HK-2 (cell line): Measurements from ENCODE around the gene FASTK.
"Not testable (repeated sequence)": the region's sequence is repeated elsewhere in the genome, so short reads cannot be mapped to it uniquely, and the experiment has no call there.

Experiments used
- DNase-seq: peaks from one replicate; pipeline ENCODE4 v3.0.0-alpha.2; 2018; ENCODE audit not compliant: unreplicated experiment

Gene FASTK

GRCh38 chr7:151047976-151048815 is 32.4 kb downstream of the FASTK start, which contains the start of gene ASIC3:
ASIC3 (plus strand) TSS chr7:151048531; CDS start chr7:151048886, 355 bp downstream.
- no peak for DNase-seq

GRCh38 chr7:151046603-151047573 is 33.7 kb downstream of the FASTK start:
- DNase-seq: no peak

DNA sequence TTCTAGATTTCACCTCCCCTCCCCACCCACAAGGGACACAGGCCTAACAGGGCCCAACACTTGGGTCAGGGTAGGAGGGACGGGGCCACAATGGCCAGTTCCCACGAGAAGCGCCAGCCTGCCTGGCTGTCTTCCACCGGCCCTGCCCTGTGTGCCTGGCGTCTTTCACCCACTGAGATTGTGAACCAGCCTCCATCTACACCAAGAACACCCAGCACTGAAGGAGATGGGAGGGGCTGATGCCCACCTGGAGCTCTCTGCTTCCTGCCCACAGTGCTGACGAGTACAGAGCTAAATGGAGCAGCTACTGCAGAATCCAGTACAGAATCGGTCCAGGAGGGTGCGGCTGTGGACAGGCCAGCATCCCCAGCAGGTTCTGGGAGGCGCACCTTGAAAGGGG is 34.6 kb downstream of the FASTK start:
- DNase-seq: no peak

- DNase-seq: no peak
Measured at GRCh38 chr7:151045262-151045661, 35.3 kb downstream of the FASTK start.

GRCh38 chr7:151043959-151044358 is 36.6 kb downstream of the FASTK start:
- no peak for DNase-seq

- DNase-seq: not testable (repeated sequence)
Measured at GRCh38 chr7:151043449-151043848, 37.2 kb downstream of the FASTK start.

DNA sequence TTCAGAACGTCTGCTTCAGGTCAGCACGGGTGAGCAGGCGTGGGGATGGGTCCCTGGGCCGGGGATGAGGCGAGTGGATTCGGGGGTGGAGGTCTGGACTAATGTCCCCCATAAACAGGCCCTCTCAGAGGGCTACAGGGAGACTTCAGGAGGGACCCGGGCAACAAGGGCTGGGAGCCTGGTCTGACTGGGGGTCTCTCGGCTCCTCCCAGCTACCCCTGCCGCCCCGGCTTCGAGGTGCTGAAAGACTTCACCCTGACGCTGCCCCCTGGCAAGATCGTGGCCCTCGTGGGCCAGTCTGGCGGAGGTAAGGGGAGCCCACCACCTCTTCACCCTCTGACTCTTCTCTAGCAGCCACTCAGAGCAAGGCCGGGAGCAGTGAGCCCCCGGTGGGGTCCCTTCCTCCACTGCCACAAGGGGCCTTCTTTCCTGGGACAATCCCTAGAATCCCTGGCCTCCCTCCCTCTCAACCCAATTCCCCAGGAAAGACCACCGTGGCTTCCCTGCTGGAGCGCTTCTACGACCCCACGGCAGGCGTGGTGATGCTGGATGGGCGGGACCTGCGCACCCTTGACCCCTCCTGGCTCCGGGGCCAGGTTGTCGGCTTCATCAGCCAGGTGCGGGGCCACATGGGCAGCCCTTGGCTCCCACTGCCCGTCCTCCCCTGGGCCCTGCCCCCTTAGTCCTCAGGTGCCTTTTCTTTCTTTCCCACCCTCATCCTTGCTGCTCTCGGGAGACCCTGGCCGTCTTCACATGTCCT is 39.8 kb downstream of the FASTK start:
- no peak for DNase-seq

DNA sequence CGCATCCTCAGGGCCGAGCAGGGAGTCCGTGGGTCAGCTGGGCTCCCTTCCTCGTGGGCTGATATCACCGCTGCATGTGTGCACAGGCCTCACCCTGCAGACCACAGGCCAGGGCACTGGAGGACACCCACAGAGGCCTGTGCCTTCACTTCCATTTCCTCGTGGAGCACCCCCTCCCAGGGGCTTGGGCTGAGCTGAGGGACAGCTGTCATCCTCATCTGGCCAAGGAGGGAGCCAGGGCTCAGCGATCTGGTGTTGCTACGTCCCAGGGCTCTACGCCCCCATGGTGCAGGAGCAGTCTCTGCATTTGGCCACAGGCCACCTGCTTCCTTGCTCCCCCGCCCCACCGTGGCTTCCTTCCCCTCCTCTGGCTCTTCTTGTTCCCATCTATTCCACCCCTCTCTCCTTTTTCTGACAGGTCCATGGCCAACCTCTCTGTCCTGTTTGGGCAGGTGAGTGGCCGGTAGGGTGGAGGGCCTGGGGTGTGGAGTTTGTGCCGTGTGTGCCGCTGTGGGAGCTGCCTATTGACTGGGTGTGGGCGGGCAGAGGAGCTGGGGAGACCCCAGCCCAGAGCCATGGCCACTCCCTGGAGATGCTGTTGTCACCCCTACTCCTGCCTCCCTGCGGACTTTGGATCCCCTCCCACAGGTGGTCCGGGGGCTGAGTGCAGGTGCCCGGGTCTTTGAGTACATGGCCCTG is 40.6 kb downstream of the FASTK start:
- no peak for DNase-seq

- DNase-seq: peak; percentile 97
Measured at GRCh38 chr7:151038951-151039849, 41.4 kb downstream of the FASTK start.

DNA sequence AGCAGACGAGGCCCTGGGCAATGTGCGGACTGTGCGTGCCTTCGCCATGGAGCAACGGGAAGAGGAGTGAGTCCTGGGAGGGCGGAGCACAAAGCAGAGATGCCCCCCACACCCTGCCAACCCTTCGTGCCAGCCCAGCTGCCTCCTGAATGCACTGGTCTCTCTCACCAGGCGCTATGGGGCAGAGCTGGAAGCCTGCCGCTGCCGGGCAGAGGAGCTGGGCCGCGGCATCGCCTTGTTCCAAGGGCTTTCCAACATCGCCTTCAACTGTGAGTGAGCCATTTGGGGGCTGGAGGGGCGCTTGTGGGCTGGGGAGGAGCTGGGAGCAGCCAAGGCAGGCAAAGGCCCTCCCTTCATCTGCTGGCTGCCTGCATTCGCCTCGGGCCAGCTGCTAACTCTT is 44.7 kb downstream of the FASTK start:
- no peak for DNase-seq

- no peak for DNase-seq
Measured at GRCh38 chr7:151035026-151035717, 45.4 kb downstream of the FASTK start.

DNA sequence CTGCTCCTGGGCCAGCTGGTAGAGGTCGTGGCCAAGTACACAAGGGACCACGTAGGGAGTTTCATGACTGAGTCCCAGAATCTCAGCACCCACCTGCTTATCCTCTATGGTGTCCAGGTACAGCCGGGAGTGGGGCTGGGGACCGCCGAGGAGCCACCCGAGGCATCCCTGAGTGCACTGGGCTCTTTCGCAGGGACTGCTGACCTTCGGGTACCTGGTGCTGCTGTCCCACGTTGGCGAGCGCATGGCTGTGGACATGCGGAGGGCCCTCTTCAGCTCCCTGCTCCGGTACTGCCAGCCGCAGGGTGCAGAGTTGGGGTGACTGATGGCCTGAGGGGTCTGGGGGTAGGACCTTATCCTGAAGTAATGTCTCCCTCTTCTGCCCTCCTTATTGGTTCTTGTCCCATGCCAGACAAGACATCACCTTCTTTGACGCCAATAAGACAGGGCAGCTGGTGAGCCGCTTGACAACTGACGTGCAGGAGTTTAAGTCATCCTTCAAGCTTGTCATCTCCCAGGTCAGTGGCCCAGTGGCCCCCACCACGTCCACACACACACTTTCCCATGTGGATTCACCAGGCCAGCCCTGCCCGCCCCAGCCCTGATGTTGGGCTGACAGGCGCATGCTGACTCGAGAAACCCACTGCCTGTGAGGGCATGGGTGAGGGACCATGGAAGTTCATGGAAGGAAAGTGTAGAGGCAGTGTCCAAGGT is 46.1 kb downstream of the FASTK start:
- DNase-seq: no peak

DNA sequence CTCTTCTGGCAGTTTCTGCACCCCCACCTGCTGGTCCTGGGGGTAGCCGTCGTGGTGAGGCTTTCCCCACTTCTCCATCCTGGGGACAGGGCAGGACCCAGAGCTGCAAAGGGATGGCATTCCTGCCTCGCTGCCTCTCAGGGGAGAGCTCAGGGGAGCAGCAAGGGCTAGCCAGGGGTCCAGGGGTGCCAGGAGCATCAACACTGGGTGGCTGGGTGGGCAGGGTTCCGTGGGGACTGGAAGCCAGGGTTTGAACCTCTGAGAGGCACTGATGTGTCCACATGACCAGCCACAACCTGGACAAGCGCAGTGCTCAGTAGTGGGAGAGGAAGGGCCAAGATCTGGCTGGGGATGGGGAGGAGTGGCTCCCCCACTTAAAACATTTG is 46.8 kb downstream of the FASTK start:
- DNase-seq: no peak

DNA sequence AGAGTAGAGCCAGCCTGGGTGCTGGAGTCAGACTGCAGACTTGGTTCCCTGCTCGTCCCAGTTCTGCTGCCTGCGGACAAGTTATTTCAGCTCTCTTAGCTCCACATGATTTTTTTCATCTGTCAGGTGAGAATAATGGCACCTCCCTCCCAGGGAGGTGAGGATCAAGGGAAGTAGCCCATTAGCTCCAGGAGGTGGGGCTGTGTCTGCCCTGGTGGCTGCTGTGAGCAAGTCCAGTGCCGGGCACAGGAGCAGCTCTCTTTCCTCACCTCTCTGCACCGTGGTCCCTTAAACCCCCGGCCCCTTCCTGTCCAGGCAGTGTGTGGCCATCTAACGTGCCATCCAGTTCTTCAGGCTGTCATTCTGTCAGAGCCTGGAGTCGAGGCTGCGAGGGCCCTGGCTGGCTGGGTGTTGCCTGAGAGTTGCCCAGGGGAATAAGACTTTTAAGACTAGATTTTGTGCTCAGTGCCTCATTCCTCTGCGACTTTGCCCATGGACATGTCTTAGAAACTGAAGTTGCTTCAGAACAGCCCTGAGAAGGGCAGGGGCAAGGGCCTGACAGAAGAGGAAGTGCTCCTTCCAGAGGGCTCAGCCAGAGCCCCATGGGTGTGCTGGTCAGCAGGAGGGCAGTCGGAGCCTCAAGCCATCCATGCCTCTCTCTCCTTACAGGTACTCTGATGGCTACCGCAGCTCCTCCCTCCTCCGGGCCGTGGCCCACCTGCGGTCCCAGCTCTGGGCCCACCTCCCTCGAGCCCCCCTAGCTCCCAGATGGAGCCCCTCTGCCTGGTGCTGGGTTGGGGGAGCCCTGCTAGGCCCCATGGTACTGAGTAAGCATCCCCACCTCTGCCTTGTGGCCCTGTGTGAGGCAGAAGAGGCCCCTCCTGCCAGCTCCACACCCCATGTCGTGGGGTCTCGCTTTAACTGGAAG is 47.4 kb downstream of the FASTK start:
- DNase-seq: no peak

- DNase-seq: no peak
Measured at GRCh38 chr7:151031011-151031410, 49.6 kb downstream of the FASTK start.

- no peak for DNase-seq
Measured at GRCh38 chr7:151028948-151029501, 51.6 kb downstream of the FASTK start.

- peak; percentile 99 for DNase-seq
Measured at GRCh38 chr7:151028131-151028947, 52.3 kb downstream of the FASTK start, which contains the start of gene ABCB8. ABCB8 (plus strand) TSS chr7:151028450; CDS start chr7:151028516, 66 bp downstream.
